ENCODE data around the gene CTSW.

DNA sequence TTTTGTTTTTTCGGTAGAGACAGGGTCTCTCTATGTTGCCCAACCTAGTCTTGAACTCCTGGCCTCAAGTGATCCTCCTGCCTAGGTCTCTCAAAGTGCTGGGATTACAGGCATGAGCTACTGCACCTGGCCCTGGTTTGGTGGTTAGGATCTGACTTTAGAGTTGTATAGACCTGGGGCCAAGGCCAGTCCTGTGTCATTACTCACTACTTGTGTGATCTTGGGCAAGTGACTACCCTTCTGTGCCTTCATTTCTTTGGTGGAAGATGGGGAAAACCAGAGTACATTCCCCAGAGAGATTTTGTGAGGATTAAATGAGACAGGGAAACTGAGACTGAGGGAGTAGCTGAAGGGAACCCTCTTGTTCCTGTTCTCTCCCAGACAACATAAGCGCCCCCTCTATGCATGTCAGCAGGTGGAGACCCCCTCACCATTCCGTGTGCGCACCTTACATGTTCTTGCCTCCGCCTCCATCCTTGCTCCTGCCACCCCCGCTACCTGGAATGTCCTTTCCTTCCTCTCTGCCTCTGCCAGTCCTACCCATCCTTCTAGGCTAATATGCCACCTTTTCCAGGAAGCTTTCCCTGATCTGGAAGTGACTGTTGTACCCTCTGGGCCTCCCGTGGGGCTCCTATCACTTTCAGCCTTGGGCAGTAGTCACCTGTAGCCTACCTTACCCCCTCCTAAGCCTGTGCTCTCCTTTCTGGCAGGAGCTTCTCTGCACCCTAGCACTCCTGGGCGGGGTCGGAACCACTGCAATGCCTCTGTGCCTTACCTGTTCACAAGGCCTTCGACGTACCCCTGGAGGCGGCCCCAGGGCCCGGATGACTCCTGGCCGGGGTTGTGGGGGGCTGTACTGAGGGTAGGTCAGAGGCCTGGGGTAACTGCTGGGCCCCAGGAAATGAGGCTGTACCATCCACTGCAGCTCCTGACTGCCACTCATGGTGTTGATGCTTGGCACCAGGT, 16.7 kb downstream of the CTSW start:
- TF ChIP-seq POLR2A (IDR thresholded peaks at IDR 0.05) (no peak), POLR2AphosphoS5 (IDR thresholded peaks at IDR 0.05) (no peak)
- TF ChIP-seq, protein P1, sequence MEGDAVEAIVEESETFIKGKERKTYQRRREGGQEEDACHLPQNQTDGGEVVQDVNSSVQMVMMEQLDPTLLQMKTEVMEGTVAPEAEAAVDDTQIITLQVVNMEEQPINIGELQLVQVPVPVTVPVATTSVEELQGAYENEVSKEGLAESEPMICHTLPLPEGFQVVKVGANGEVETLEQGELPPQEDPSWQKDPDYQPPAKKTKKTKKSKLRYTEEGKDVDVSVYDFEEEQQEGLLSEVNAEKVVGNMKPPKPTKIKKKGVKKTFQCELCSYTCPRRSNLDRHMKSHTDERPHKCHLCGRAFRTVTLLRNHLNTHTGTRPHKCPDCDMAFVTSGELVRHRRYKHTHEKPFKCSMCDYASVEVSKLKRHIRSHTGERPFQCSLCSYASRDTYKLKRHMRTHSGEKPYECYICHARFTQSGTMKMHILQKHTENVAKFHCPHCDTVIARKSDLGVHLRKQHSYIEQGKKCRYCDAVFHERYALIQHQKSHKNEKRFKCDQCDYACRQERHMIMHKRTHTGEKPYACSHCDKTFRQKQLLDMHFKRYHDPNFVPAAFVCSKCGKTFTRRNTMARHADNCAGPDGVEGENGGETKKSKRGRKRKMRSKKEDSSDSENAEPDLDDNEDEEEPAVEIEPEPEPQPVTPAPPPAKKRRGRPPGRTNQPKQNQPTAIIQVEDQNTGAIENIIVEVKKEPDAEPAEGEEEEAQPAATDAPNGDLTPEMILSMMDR (IDR thresholded peaks at IDR 0.05), result no peak

Data from suprapubic skin (tissue), 4 donors.